ENCODE data around the gene IL16. TPM values are rescaled to one million over a fixed set of nuclear protein-coding genes. Genes with fewer than 3 reads are reported as not detected.
"Not testable (repeated sequence)": the region's sequence is repeated elsewhere in the genome, so short reads cannot be mapped to it uniquely, and the experiment has no call there.

The IL16 gene
- polyA plus RNA-seq, 3 donors = 2.4 to 12.6 (median 9.3) TPM

GRCh38 chr15:81334768-81335435, 138.2 kb downstream of the IL16 start:
- H3K27ac ChIP-seq (ENCODE audit: low read depth, low read length) = no peak overlapping the region
- 85 to 87% (median 85%) methylated on average over 10 of the region's 10 CpGs for WGBS, 3 donors

GRCh38 chr15:81335631-81336030, 139.0 kb downstream of the IL16 start:
- no peak overlapping the region for H3K27ac ChIP-seq (ENCODE audit: low read depth, low read length)
- WGBS, 3 donors = 91 to 94% (median 92%) methylated on average over 4 of the region's 4 CpGs

GRCh38 chr15:81336568-81336967, 139.9 kb downstream of the IL16 start:
- 84 to 90% (median 86%) methylated on average over 4 of the region's 4 CpGs for WGBS, 3 donors
- H3K27ac ChIP-seq (ENCODE audit: low read depth, low read length) = no peak overlapping the region

- no peak overlapping the region for H3K27ac ChIP-seq (ENCODE audit: low read depth, low read length)
- 67 to 93% (median 78%) methylated on average over 3 of the region's 3 CpGs for WGBS, 3 donors
Observed at GRCh38 chr15:81337241-81337640, 140.6 kb downstream of the IL16 start.

- WGBS, 3 donors = 51 to 72% (median 67%) methylated on average over 9 of the region's 9 CpGs
- H3K27ac ChIP-seq (ENCODE audit: low read depth, low read length) = no peak overlapping the region
Observed at GRCh38 chr15:81337713-81338157, 141.1 kb downstream of the IL16 start.

GRCh38 chr15:81338170-81339007, 141.7 kb downstream of the IL16 start:
- WGBS, 3 donors = 31 to 59% (median 36%) methylated on average over 8 of the region's 8 CpGs
- H3K27ac ChIP-seq (ENCODE audit: low read depth, low read length) = no peak overlapping the region

GRCh38 chr15:81339321-81339720, 142.6 kb downstream of the IL16 start:
- WGBS, 3 donors = 76 to 88% (median 84%) methylated on average over 5 of the region's 5 CpGs
- H3K27ac ChIP-seq (ENCODE audit: low read depth, low read length) = no peak overlapping the region

GRCh38 chr15:81339851-81340250, 143.2 kb downstream of the IL16 start:
- no peak overlapping the region for H3K27ac ChIP-seq (ENCODE audit: low read depth, low read length)
- WGBS, 3 donors = 71 to 87% (median 85%) methylated on average over 4 of the region's 4 CpGs

GRCh38 chr15:81341351-81341750, 144.7 kb downstream of the IL16 start:
- 93 to 98% (median 94%) methylated on average over 4 of the region's 4 CpGs for WGBS, 3 donors

GRCh38 chr15:81343371-81343770, 146.7 kb downstream of the IL16 start:
- WGBS, 3 donors = 92 to 98% (median 95%) methylated on average over 4 of the region's 4 CpGs
- H3K27ac ChIP-seq (ENCODE audit: low read depth, low read length) = no peak overlapping the region

More at GRCh38 chr15:81341351-81341750, 144.7 kb downstream of the IL16 start:
- no peak overlapping the region for H3K27ac ChIP-seq (ENCODE audit: low read depth, low read length)

- whole genome bisulfite sequencing, 3 donors = 62 to 64% (median 64%) methylated on average over 2 of the region's 2 CpGs
- H3K27ac ChIP-seq (ENCODE audit: low read depth, low read length) = no peak overlapping the region
Observed at GRCh38 chr15:81346611-81347010, 149.9 kb downstream of the IL16 start.

- no peak overlapping the region for H3K27ac ChIP-seq (ENCODE audit: low read depth, low read length)
- WGBS, 3 donors = 94 to 95% (median 94%) methylated on average over 4 of the region's 4 CpGs
Observed at GRCh38 chr15:81347910-81348309, 151.2 kb downstream of the IL16 start.

GRCh38 chr15:81348691-81349090, 152.0 kb downstream of the IL16 start:
- not testable (repeated sequence) for H3K27ac ChIP-seq (ENCODE audit: low read depth, low read length)
- 88 to 93% (median 92%) methylated on average over 11 of the region's 11 CpGs for WGBS, 3 donors

- 96 to 98% (median 98%) methylated on average over 3 of the region's 3 CpGs for WGBS, 3 donors
- no peak overlapping the region for H3K27ac ChIP-seq (ENCODE audit: low read depth, low read length)
Observed at GRCh38 chr15:81349271-81349670, 152.6 kb downstream of the IL16 start.

- 82 to 87% (median 86%) methylated on average over 5 of the region's 5 CpGs for WGBS, 3 donors
- H3K27ac ChIP-seq (ENCODE audit: low read depth, low read length) = no peak overlapping the region
Observed at GRCh38 chr15:81351651-81352050, 155.0 kb downstream of the IL16 start.

GRCh38 chr15:81356252-81356651, 159.6 kb downstream of the IL16 start:
- 81 to 89% (median 87%) methylated on average over 5 of the region's 5 CpGs for WGBS, 3 donors
- no peak overlapping the region for H3K27ac ChIP-seq (ENCODE audit: low read depth, low read length)

- 84 to 86% (median 85%) methylated on average over 6 of the region's 6 CpGs for WGBS, 3 donors
- H3K27ac ChIP-seq (ENCODE audit: low read depth, low read length) = no peak overlapping the region
Observed at GRCh38 chr15:81357180-81357686, 160.6 kb downstream of the IL16 start.

GRCh38 chr15:81358248-81358647, 161.6 kb downstream of the IL16 start:
- no peak overlapping the region for H3K27ac ChIP-seq (ENCODE audit: low read depth, low read length)
- 91 to 94% (median 93%) methylated on average over 6 of the region's 6 CpGs for WGBS, 3 donors

- 93 to 95% (median 95%) methylated on average over 5 of the region's 5 CpGs for WGBS, 3 donors
- no peak overlapping the region for H3K27ac ChIP-seq (ENCODE audit: low read depth, low read length)
Observed at GRCh38 chr15:81360491-81360890, 163.8 kb downstream of the IL16 start.
